Ishikawa (cell line): Measurements from ENCODE around the gene SLC16A2.

Experiments used
- CEBPB ChIP-seq: IDR thresholded peaks from 2 replicates; pipeline ENCODE4 v1.6.1; 2012
- EGR1 ChIP-seq: IDR thresholded peaks from 2 replicates; pipeline ENCODE4 v1.6.1; 2012
- EP300 ChIP-seq: IDR thresholded peaks from 2 replicates; pipeline ENCODE4 v1.6.1; 2012; ENCODE audit warnings: borderline replicate concordance
- FOXM1 ChIP-seq: IDR thresholded peaks from 2 replicates; pipeline ENCODE4 v1.6.1; 2012; ENCODE audit warnings: low read depth, borderline replicate concordance
- MAX ChIP-seq: IDR thresholded peaks from 2 replicates; pipeline ENCODE4 v1.6.1; 2012
- RAD21 ChIP-seq: IDR thresholded peaks from 2 replicates; pipeline ENCODE4 v1.6.1; 2012; ENCODE audit warnings: low read depth
- TCF12 ChIP-seq: IDR thresholded peaks from 2 replicates; pipeline ENCODE4 v1.6.1; 2012; ENCODE audit warnings: low read depth
- TEAD4 ChIP-seq: IDR thresholded peaks from 2 replicates; pipeline ENCODE4 v1.6.1; 2012
- YY1 ChIP-seq: IDR thresholded peaks from 2 replicates; pipeline ENCODE4 v1.6.1; 2012; ENCODE audit warnings: low read depth
- ZBTB7A ChIP-seq: IDR thresholded peaks from 2 replicates; pipeline ENCODE4 v1.6.1; 2012; ENCODE audit warnings: low read depth
- TF ChIP-seq, protein P1 (sequence below): IDR thresholded peaks from 2 replicates; pipeline ENCODE4 v1.6.1; 2012; ENCODE audit warnings: low read depth, mild to moderate bottlenecking

DNA sequence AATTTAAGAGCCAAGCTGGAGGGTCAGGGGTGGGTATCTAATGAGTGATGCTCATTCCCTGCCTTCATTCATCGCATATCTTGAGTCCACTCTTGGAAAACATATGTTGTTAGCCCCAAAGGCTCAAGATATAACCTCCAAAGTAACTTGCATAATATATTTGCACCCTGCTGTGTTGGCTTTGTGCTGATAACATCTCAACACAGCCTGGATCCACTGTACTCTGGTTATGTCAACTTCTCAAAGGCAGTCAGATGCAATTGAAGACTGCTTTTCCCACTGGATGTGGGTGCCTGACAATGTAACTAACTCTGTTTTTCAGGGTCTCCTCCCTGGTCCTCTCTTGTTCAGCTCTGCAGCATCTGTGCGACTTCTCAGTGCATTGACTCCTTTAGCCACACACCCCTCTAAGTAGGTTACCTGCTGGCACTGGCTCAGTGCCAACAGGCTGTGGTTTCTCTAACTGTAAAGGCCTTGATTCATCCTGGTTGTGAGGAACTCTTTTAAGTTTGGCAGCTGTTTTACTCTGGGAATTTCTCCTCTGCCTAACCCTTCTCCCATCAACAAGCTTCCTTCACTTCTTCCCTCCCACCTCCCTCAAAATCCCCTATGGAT lies 28.1 kb downstream of the SLC16A2 start:
- no peak for TF ChIP-seq MAX
- no peak for TF ChIP-seq CEBPB
- TF ChIP-seq EGR1: no peak
- TF ChIP-seq TCF12: no peak
- no peak for TF ChIP-seq EP300
- TF ChIP-seq FOXM1: no peak
- TF ChIP-seq TEAD4: no peak
- TF ChIP-seq YY1: no peak
- TF ChIP-seq, protein P1, sequence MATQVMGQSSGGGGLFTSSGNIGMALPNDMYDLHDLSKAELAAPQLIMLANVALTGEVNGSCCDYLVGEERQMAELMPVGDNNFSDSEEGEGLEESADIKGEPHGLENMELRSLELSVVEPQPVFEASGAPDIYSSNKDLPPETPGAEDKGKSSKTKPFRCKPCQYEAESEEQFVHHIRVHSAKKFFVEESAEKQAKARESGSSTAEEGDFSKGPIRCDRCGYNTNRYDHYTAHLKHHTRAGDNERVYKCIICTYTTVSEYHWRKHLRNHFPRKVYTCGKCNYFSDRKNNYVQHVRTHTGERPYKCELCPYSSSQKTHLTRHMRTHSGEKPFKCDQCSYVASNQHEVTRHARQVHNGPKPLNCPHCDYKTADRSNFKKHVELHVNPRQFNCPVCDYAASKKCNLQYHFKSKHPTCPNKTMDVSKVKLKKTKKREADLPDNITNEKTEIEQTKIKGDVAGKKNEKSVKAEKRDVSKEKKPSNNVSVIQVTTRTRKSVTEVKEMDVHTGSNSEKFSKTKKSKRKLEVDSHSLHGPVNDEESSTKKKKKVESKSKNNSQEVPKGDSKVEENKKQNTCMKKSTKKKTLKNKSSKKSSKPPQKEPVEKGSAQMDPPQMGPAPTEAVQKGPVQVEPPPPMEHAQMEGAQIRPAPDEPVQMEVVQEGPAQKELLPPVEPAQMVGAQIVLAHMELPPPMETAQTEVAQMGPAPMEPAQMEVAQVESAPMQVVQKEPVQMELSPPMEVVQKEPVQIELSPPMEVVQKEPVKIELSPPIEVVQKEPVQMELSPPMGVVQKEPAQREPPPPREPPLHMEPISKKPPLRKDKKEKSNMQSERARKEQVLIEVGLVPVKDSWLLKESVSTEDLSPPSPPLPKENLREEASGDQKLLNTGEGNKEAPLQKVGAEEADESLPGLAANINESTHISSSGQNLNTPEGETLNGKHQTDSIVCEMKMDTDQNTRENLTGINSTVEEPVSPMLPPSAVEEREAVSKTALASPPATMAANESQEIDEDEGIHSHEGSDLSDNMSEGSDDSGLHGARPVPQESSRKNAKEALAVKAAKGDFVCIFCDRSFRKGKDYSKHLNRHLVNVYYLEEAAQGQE: no peak
- TF ChIP-seq ZBTB7A: no peak
- TF ChIP-seq RAD21: no peak
